Measurements from ENCODE around the gene AURKAIP1.

AURKAIP1 gene

GRCh38 chr1:1374929-1375662, at the start of gene AURKAIP1:
Gene AURKAIP1, minus strand, starts transcription at chr1:1375207. Its CDS starts 451 bp downstream, at chr1:1374756.
- TF ChIP-seq, protein P1, sequence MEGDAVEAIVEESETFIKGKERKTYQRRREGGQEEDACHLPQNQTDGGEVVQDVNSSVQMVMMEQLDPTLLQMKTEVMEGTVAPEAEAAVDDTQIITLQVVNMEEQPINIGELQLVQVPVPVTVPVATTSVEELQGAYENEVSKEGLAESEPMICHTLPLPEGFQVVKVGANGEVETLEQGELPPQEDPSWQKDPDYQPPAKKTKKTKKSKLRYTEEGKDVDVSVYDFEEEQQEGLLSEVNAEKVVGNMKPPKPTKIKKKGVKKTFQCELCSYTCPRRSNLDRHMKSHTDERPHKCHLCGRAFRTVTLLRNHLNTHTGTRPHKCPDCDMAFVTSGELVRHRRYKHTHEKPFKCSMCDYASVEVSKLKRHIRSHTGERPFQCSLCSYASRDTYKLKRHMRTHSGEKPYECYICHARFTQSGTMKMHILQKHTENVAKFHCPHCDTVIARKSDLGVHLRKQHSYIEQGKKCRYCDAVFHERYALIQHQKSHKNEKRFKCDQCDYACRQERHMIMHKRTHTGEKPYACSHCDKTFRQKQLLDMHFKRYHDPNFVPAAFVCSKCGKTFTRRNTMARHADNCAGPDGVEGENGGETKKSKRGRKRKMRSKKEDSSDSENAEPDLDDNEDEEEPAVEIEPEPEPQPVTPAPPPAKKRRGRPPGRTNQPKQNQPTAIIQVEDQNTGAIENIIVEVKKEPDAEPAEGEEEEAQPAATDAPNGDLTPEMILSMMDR (IDR thresholded peaks at IDR 0.05), result no peak; the same call in 1 of the 2 replicates

DNA sequence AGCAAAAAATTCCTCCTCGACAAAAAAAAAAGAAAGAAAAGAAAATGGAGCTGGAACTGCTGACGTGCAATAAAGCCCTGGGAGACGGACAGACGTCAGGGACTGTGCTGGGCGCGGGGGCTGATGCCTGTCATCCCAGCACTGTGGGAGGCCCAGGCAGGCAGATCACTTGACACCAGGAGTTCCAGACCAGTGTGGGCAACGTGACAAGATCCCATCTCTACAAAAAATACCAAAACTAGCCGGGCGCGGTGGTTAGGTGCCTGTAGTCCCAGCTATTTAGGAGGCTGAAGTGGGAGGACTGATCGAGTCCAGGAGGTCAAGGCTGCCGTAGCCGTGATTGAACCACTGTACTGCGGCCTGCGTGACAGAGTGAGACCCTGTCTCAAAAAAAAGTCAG, 49.7 kb upstream of the AURKAIP1 start:
- TF ChIP-seq, protein P1 (IDR thresholded peaks at IDR 0.05), result no peak

- TF ChIP-seq, protein P1 (IDR thresholded peaks at IDR 0.05), result no peak
Observed at GRCh38 chr1:1423245-1423597, 48.2 kb upstream of the AURKAIP1 start.

- TF ChIP-seq, protein P1 (IDR thresholded peaks at IDR 0.05), result no peak
Observed at GRCh38 chr1:1422465-1423244, 47.6 kb upstream of the AURKAIP1 start.

- TF ChIP-seq, protein P1 (IDR thresholded peaks at IDR 0.05), result no peak
Observed at GRCh38 chr1:1421907-1422464, 47.0 kb upstream of the AURKAIP1 start.

DNA sequence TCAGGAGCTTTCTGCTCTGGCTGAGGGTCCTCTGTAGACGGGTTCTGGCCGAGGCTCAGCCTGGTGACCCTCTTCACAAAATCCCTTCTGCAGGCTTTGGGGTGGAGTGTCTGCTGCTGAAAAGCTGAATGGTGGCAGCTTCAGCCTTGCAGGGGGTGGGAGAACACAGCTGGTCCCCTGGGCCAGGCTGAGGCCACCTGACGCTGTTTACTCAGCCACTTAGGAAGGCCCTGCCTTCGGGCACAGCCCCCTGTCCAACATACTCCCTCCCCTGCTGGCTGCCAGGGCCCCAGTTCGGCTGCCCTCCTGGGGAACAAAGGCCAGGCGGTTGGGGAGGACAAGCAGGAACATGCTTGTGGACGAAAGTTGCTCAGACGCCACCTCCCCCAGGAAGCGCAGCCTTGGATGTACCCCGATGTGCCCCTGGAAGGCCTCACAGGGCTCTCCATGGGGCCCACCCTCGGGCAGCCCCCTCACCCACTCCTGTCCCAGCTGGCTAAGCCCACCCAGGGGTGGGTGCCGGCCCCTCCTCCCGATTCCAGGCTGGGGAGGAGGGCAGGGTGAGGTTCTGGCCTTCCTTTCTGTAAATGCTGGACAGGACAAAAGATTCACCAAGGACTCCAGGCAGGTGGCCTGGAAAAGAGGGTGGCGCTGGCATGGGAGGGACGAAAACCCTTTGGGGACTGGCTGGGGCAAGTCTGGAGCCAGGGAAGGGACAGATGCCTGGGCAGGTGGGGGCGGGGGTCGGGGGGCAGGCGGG, 46.3 kb upstream of the AURKAIP1 start, which contains the start of gene ANKRD65:
Gene ANKRD65 (minus strand): TSS at position 130 of the 760 bp plus-strand sequence. CDS start 271 bp downstream, outside the sequence.
- TF ChIP-seq, protein P1 (IDR thresholded peaks at IDR 0.05), result no peak

- TF ChIP-seq, protein P1 (IDR thresholded peaks at IDR 0.05), result no peak
Observed at GRCh38 chr1:1420654-1421141, 45.7 kb upstream of the AURKAIP1 start.

Data from LNCAP (cell line).